HL-60 (cell line): ENCODE data around the gene NEK7.

ENCODE experiments used
- DNase-seq, 2 experiments: peaks; one replicate each; pipeline ENCODE4 v3.0.0-alpha.2; 2010 to 2020; ENCODE audit warnings: low read depth in 1 of 2, low spot score in 1 of 2
- H3K27ac ChIP-seq: fragments of 250-450 bp; sonication (Bioruptor Pico); replicated peaks from 2 replicates; pipeline ENCODE4 v1.5.1; 2020; ENCODE audit warnings: mild to moderate bottlenecking, moderate library complexity
- H3K27me3 ChIP-seq: fragments of 250-450 bp; sonication (Bioruptor Pico); 2 replicates; pipeline ENCODE4 v1.5.1; 2021; ENCODE audit warnings: mild to moderate bottlenecking, moderate library complexity; ENCODE audit not compliant: insufficient read depth, poor library complexity, severe bottlenecking
- H3K4me3 ChIP-seq: replicated peaks from 2 replicates; pipeline ENCODE4 v1.5.1; 2011; ENCODE audit warnings: mild to moderate bottlenecking, control low read depth, low read length; ENCODE audit not compliant: insufficient read depth
- GABPA ChIP-seq: IDR thresholded peaks from 2 replicates; pipeline ENCODE4 v1.6.1; 2012; ENCODE audit warnings: low read depth
- POLR2AphosphoS5 ChIP-seq: IDR thresholded peaks from 2 replicates; pipeline ENCODE4 v1.6.1; 2012; ENCODE audit warnings: low read depth
- SPI1 ChIP-seq: IDR thresholded peaks from 2 replicates; pipeline ENCODE4 v1.6.1; 2012; ENCODE audit warnings: low read depth, mild to moderate bottlenecking, borderline replicate concordance
- TF ChIP-seq, protein P1 (sequence below): IDR thresholded peaks from 2 replicates; pipeline ENCODE4 v1.6.1; 2012; ENCODE audit warnings: low read depth; ENCODE audit not compliant: insufficient replicate concordance
- TF ChIP-seq, protein P2 (sequence below): IDR thresholded peaks from one replicate; pipeline ENCODE4 v1.5.1; 2011; ENCODE audit warnings: low read length, control low read depth, inconsistent platforms; ENCODE audit not compliant: insufficient read depth

NEK7 gene

DNA sequence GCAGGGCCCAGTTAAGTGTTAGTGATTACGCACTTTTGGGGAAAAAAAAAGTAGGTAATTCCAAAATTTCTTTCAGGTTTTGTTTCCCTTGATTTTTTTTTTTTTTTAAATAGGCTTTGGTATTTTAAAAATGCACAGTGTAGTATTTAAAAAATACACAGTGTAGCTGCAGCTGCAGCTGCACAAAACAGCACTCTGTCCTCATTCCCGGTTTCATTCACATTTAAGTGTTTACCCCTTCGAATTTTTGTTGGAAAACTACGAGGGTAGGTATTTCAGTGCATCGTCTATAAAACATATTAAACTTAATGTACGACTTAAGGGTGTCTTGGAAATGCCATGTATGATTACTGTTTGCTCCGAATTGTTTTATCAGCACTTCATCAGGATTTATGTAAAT lies 3.4 kb downstream of the NEK7 start:
- TF ChIP-seq GABPA (no peak), SPI1 (no peak), POLR2AphosphoS5 (no peak)
- TF ChIP-seq, protein P1, sequence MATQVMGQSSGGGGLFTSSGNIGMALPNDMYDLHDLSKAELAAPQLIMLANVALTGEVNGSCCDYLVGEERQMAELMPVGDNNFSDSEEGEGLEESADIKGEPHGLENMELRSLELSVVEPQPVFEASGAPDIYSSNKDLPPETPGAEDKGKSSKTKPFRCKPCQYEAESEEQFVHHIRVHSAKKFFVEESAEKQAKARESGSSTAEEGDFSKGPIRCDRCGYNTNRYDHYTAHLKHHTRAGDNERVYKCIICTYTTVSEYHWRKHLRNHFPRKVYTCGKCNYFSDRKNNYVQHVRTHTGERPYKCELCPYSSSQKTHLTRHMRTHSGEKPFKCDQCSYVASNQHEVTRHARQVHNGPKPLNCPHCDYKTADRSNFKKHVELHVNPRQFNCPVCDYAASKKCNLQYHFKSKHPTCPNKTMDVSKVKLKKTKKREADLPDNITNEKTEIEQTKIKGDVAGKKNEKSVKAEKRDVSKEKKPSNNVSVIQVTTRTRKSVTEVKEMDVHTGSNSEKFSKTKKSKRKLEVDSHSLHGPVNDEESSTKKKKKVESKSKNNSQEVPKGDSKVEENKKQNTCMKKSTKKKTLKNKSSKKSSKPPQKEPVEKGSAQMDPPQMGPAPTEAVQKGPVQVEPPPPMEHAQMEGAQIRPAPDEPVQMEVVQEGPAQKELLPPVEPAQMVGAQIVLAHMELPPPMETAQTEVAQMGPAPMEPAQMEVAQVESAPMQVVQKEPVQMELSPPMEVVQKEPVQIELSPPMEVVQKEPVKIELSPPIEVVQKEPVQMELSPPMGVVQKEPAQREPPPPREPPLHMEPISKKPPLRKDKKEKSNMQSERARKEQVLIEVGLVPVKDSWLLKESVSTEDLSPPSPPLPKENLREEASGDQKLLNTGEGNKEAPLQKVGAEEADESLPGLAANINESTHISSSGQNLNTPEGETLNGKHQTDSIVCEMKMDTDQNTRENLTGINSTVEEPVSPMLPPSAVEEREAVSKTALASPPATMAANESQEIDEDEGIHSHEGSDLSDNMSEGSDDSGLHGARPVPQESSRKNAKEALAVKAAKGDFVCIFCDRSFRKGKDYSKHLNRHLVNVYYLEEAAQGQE = no peak
- TF ChIP-seq, protein P2, sequence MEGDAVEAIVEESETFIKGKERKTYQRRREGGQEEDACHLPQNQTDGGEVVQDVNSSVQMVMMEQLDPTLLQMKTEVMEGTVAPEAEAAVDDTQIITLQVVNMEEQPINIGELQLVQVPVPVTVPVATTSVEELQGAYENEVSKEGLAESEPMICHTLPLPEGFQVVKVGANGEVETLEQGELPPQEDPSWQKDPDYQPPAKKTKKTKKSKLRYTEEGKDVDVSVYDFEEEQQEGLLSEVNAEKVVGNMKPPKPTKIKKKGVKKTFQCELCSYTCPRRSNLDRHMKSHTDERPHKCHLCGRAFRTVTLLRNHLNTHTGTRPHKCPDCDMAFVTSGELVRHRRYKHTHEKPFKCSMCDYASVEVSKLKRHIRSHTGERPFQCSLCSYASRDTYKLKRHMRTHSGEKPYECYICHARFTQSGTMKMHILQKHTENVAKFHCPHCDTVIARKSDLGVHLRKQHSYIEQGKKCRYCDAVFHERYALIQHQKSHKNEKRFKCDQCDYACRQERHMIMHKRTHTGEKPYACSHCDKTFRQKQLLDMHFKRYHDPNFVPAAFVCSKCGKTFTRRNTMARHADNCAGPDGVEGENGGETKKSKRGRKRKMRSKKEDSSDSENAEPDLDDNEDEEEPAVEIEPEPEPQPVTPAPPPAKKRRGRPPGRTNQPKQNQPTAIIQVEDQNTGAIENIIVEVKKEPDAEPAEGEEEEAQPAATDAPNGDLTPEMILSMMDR = no peak
- Histone ChIP-seq H3K27me3 (no peaks in the 10 kb centered on the region), H3K27ac (no peak overlapping the region), H3K4me3 (no peak overlapping the region)
- DNase-seq = no peak

DNA sequence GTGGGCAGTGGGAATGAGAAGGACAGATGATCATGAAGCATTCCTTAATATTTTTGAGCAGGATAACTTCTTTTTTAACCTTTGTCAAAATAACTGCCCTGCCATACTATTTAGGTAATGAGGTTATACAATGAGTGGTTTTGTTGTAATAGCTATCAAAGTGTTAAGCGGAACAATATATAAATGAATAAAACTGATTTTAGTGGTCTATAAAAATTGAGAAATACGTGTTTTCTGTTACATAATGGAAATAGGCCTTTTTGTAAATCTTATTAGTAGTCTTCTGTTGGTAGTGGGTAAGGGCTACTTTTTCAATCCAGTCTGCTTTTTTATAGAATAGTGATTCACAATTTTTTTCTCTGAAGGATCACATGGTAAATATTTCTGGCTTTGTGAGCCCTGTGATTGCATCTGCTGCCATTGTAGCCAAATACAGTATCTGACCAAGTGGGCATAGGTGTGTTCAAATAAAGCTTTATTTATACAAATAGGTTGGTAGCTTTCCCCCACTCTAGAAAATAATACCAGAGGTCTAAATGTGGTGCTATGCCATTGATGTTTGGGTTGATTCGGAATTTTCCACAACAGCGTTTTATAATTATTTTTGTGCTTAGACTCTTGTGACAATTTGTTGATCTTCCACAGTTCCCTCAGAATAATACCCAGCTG lies 4.3 kb downstream of the NEK7 start:
- Histone ChIP-seq H3K27ac (no peak overlapping the region), H3K4me3 (no peak overlapping the region), H3K27me3 (no peaks in the 10 kb centered on the region)

DNA sequence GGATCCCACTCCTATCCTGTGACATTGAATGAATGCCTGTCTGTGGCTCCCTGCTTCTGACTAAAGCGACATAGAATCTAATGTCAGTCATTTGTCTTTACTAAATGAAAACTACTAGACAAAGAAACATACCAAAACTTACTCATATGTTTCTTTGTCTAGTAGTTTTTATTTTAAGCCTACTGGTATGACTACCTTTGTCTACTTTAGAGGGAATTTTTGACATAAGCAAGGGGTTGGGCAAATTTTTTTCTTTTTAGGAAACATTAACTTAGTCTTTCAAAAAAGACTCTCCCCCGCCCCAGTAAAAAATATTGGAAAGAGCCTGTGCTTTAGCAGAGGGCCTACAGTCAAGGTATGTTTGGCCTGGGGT lies 4.9 kb downstream of the NEK7 start:
- no peak for DNase-seq
- no peak for TF ChIP-seq SPI1
- TF ChIP-seq, protein P2 = no peak
- TF ChIP-seq, protein P1 = no peak
- TF ChIP-seq GABPA = no peak

More for the DNA sequence above, 4.3 kb downstream of the NEK7 start:
- DNase-seq = no peak
- TF ChIP-seq SPI1 (no peak), POLR2AphosphoS5 (no peak), GABPA (no peak)
- TF ChIP-seq, protein P1 = no peak
- TF ChIP-seq, protein P2 = no peak

More for the DNA sequence above, 4.9 kb downstream of the NEK7 start:
- Histone ChIP-seq H3K27ac (no peak overlapping the region), H3K27me3 (no peaks in the 10 kb centered on the region), H3K4me3 (no peak overlapping the region)
